ENCODE measurements around the gene LPP.

DNA sequence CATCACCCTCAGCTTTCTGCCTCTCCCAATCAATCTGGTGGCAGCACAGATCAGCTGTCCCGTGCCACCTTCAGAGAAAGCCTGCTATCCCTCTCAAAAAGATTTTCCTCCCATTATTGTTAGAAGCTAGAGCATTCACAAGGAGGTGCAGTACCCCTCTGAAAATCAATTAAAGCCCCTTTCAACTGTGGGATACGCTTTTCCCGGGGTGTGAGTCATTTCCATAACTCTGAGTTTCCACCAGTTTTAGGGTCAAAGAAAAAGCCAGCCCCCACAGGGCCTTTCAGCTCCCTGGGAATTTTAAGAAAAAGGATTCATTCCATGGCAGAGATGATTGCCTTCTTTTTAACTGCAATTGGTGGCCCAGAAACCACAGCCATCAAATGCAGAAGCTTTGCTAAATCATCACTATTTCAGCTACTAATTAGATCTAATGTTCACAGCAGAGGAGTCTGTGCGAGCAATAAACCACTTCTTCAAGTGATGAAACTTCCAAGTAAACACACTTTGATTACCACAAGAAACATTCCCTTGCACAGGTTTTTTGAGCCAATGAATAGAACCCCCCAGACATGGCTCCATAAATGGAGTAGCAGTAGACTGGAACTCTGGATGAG is 747.8 kb downstream of the LPP start:
- no peak for TF ChIP-seq POLR2A (IDR thresholded peaks at IDR 0.05)
- TF ChIP-seq, protein P1, sequence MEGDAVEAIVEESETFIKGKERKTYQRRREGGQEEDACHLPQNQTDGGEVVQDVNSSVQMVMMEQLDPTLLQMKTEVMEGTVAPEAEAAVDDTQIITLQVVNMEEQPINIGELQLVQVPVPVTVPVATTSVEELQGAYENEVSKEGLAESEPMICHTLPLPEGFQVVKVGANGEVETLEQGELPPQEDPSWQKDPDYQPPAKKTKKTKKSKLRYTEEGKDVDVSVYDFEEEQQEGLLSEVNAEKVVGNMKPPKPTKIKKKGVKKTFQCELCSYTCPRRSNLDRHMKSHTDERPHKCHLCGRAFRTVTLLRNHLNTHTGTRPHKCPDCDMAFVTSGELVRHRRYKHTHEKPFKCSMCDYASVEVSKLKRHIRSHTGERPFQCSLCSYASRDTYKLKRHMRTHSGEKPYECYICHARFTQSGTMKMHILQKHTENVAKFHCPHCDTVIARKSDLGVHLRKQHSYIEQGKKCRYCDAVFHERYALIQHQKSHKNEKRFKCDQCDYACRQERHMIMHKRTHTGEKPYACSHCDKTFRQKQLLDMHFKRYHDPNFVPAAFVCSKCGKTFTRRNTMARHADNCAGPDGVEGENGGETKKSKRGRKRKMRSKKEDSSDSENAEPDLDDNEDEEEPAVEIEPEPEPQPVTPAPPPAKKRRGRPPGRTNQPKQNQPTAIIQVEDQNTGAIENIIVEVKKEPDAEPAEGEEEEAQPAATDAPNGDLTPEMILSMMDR (IDR thresholded peaks at IDR 0.05), result no peak
- TF ChIP-seq EP300 (IDR thresholded peaks at IDR 0.05; ENCODE audit: low read depth), result no peak
